IPS DF 6.9 (cell line): Measurements from ENCODE around the gene POLR3B.

Source experiments
- DNase-seq: peaks from one replicate; pipeline ENCODE4 v3.0.0-alpha.2; 2013; ENCODE audit warnings: low read depth, low spot score
- H3K27ac ChIP-seq: one replicate; pipeline ENCODE4 v1.5.1; 2013; ENCODE audit warnings: low read length, control low read depth
- H3K27me3 ChIP-seq: 2 replicates; pipeline ENCODE4 v1.6.1; 2013; ENCODE audit warnings: mild to moderate bottlenecking, low read length; ENCODE audit not compliant: control insufficient read depth, insufficient read depth
- H3K36me3 ChIP-seq: 2 replicates; pipeline ENCODE4 v1.6.1; 2013; ENCODE audit warnings: low read length; ENCODE audit not compliant: control insufficient read depth, insufficient read depth
- H3K4me1 ChIP-seq: 2 replicates; pipeline ENCODE4 v1.6.1; 2013; ENCODE audit warnings: low read length; ENCODE audit not compliant: control insufficient read depth, insufficient read depth
- H3K4me3 ChIP-seq: 2 replicates; pipeline ENCODE4 v1.5.1; 2013; ENCODE audit warnings: mild to moderate bottlenecking, low read length
- H3K9me3 ChIP-seq: 2 replicates; pipeline ENCODE4 v1.6.1; 2013; ENCODE audit warnings: low read length, inconsistent platforms; ENCODE audit not compliant: control insufficient read depth, insufficient read depth
- WGBS: extraction: QIAGEN DNeasy Blood & Tissue Kit; methylation state at CpG from one replicate; pipeline ENCODE4 v1.1.7; 2013; ENCODE audit warnings: mixed read lengths, missing lambda C conversion rate; ENCODE audit not compliant: insufficient read length, insufficient coverage; 5-methylcytosine and 5-hydroxymethylcytosine counted together

The POLR3B gene

GRCh38 chr12:106522708-106523107, 165.2 kb downstream of the POLR3B start:
- no CpG with 5 or more reads among the region's 3 CpGs for WGBS
- H3K27ac ChIP-seq = no peak overlapping the region
- DNase-seq = no peak
- H3K9me3 ChIP-seq = no peaks in the 10 kb centered on the region
- H3K27me3 ChIP-seq = no peaks in the 10 kb centered on the region
- no peak overlapping the region for H3K4me3 ChIP-seq
- H3K4me1 ChIP-seq = no peaks in the 10 kb centered on the region
- no peaks in the 10 kb centered on the region for H3K36me3 ChIP-seq

GRCh38 chr12:106527356-106527755, 169.8 kb downstream of the POLR3B start:
- H3K36me3 ChIP-seq = no peaks in the 10 kb centered on the region
- no peak overlapping the region for H3K27ac ChIP-seq
- H3K4me3 ChIP-seq = no peak overlapping the region
- no peak for DNase-seq
- no CpG with 5 or more reads among the region's 2 CpGs for WGBS
- no peaks in the 10 kb centered on the region for H3K9me3 ChIP-seq
- H3K27me3 ChIP-seq = no peaks in the 10 kb centered on the region
- H3K4me1 ChIP-seq = no peaks in the 10 kb centered on the region

GRCh38 chr12:106541201-106541600, 183.7 kb downstream of the POLR3B start:
- H3K4me1 ChIP-seq = no peaks in the 10 kb centered on the region
- H3K4me3 ChIP-seq = no peak overlapping the region
- H3K27me3 ChIP-seq = no peaks in the 10 kb centered on the region
- H3K36me3 ChIP-seq = no peaks in the 10 kb centered on the region
- H3K9me3 ChIP-seq = no peaks in the 10 kb centered on the region
- no peak for DNase-seq
- H3K27ac ChIP-seq = no peak overlapping the region

- Histone ChIP-seq H3K9me3 (peaks cover 1% of the 10 kb centered on the region; the same call in 1 of the 2 replicates), H3K36me3 (no peaks in the 10 kb centered on the region), H3K27me3 (no peaks in the 10 kb centered on the region), H3K27ac (no peak overlapping the region), H3K4me1 (no peaks in the 10 kb centered on the region), H3K4me3 (no peak overlapping the region)
- no CpG with 5 or more reads among the region's 9 CpGs for WGBS
- DNase-seq = no peak
These were observed 193.9 kb downstream of the POLR3B start for GRCh38 chr12:106551410-106551809.

- Histone ChIP-seq H3K27ac (no peak overlapping the region), H3K4me3 (no peak overlapping the region), H3K9me3 (peaks cover 1% of the 10 kb centered on the region; the same call in 1 of the 2 replicates), H3K4me1 (no peaks in the 10 kb centered on the region), H3K36me3 (no peaks in the 10 kb centered on the region), H3K27me3 (no peaks in the 10 kb centered on the region)
- WGBS = no CpG with 5 or more reads among the region's 1 CpG
- no peak for DNase-seq
These were observed 194.7 kb downstream of the POLR3B start for GRCh38 chr12:106552228-106552627.
